HCT116 (cell line): ENCODE results near the gene APOL3. TPM values are rescaled to one million over a fixed set of nuclear protein-coding genes. Genes with fewer than 3 reads are reported as not detected.

Experiments
- ATAC-seq: fragments of 200-7000 bp; cut with Tn5 transposase; 2 replicates; pipeline ENCODE4 v1.9.1; 2020; ENCODE audit warnings: mild to moderate bottlenecking, moderate library complexity
- Bru-seq: library from RNA; stranded (reverse); fragments of 400-500 nt; gene quantifications from one replicate; lab custom pipeline; 2021; lab: Mats Ljungman, UMichigan
- BruChase-seq, 2 experiments: library from RNA; stranded (reverse); fragments of 400-500 nt; gene quantifications; one replicate each; lab custom pipeline; 2021; lab: Mats Ljungman, UMichigan
- BruUV-seq: library from RNA; stranded (reverse); fragments of 400-500 nt; replicated peaks from 2 replicates; lab custom pipeline; 2021; lab: Mats Ljungman, UMichigan
- CTCF ChIA-PET: fragments of 300-600 bp; sonication (Branson Sonifier 250); formaldehyde crosslinking; loops from one replicate; lab custom pipeline; 2021; ENCODE audit warnings: antibody characterized with exemption; lab: Charles Lee
- POLR2A ChIA-PET: fragments of 300-600, 350-600 bp; sonication (Branson Sonifier 250); formaldehyde crosslinking; loops from one replicate; lab custom pipeline; 2021; ENCODE audit warnings: antibody characterized with exemption; lab: Charles Lee
- RAD21 ChIA-PET, 2 experiments: fragments of 300-600 bp; sonication (Branson Sonifier 250); formaldehyde crosslinking; loops; one replicate each; lab custom pipeline; 2023; ENCODE audit warnings: low total read pairs in 2 of 2; ENCODE audit not compliant: uncharacterized antibody in 2 of 2, unreplicated experiment in 2 of 2, low non-redundant PET in 1 of 2; lab: Charles Lee
- DNase-seq: peaks from one replicate; pipeline ENCODE4 v3.0.0-alpha.2; 2010; ENCODE audit warnings: low read depth, low spot score
- H2AFZ ChIP-seq: fragments of 200-600 bp; shearing (Covaris generic), sonication (generic); 2 replicates; pipeline ENCODE4 v1.6.1; 2017; ENCODE audit warnings: low read depth, mixed run types, mixed read lengths, antibody characterized with exemption, low read length; ENCODE audit not compliant: poor library complexity, severe bottlenecking
- H3K27ac ChIP-seq: 2 replicates; pipeline ENCODE4 v1.5.1; 2012; ENCODE audit warnings: low read depth, low read length
- H3K27me3 ChIP-seq: fragments of 200-600 bp; sonication (generic); 2 replicates; pipeline ENCODE4 v1.6.1; 2016; ENCODE audit warnings: mixed run types, low read length, mixed read lengths; ENCODE audit not compliant: insufficient read depth
- H3K36me3 ChIP-seq, 2 experiments: fragments of 200-500 bp in 1 of 2; fragments of 200-600 bp in 1 of 2; sonication (Bioruptor generic) in 1 of 2; sonication (generic) in 1 of 2; 2 replicates each; pipeline versions ENCODE4 v1.5.1 to v1.6.1; 2014 to 2016; ENCODE audit warnings: low read length in 2 of 2, inconsistent platforms in 1 of 2, mixed read lengths in 1 of 2, mixed run types in 1 of 2; ENCODE audit not compliant: insufficient read depth in 2 of 2, control insufficient read depth in 1 of 2
- H3K4me1 ChIP-seq, 2 experiments: fragments of 200-600 bp in 1 of 2; sonication (generic) in 1 of 2; 2 replicates each; pipeline versions ENCODE4 v1.5.1 to v1.6.1; 2012 to 2017; ENCODE audit warnings: low read length in 2 of 2, inconsistent platforms in 1 of 2, mild to moderate bottlenecking in 1 of 2, mixed read lengths in 1 of 2, mixed run types in 1 of 2, moderate library complexity in 1 of 2; ENCODE audit not compliant: insufficient read depth in 2 of 2, control insufficient read depth in 1 of 2
- H3K4me2 ChIP-seq: fragments of 200-600 bp; sonication (generic); 2 replicates; pipeline ENCODE4 v1.6.1; 2017; ENCODE audit warnings: mixed run types, low read length, mixed read lengths
- H3K4me3 ChIP-seq, 2 experiments: fragments of 200-600 bp in 1 of 2; sonication (generic) in 1 of 2; replicated peaks in 1 of 2; 2 replicates each; pipeline ENCODE4 v1.5.1; 2011 to 2016; ENCODE audit warnings: low read length in 2 of 2, control low read depth in 1 of 2, low read depth in 1 of 2, mild to moderate bottlenecking in 1 of 2, mixed read lengths in 1 of 2, mixed run types in 1 of 2
- H3K79me2 ChIP-seq: fragments of 200-600 bp; sonication (generic); 2 replicates; pipeline ENCODE4 v1.6.1; 2017; ENCODE audit warnings: mild to moderate bottlenecking, mixed run types, low read length, moderate library complexity, mixed read lengths; ENCODE audit not compliant: insufficient read depth
- H3K9ac ChIP-seq: fragments of 200-600 bp; sonication (generic); 2 replicates; pipeline ENCODE4 v1.6.1; 2016; ENCODE audit warnings: low read length, mixed read lengths
- H3K9me2 ChIP-seq: fragments of 200-600 bp; sonication (generic), shearing (Covaris generic); 2 replicates; pipeline ENCODE4 v1.6.1; 2017; ENCODE audit warnings: mixed run types, mild to moderate bottlenecking, moderate library complexity; ENCODE audit not compliant: insufficient read depth
- H3K9me3 ChIP-seq, 2 experiments: fragments of 200-500 bp in 1 of 2; fragments of 200-600 bp in 1 of 2; sonication (Bioruptor generic) in 1 of 2; sonication (generic) in 1 of 2; 2 replicates each; pipeline ENCODE4 v1.6.1; 2014 to 2017; ENCODE audit warnings: low read length in 2 of 2, mixed read lengths in 2 of 2, inconsistent platforms in 1 of 2, low read depth in 1 of 2, mild to moderate bottlenecking in 1 of 2, mixed run types in 1 of 2, moderate library complexity in 1 of 2; ENCODE audit not compliant: control insufficient read depth in 1 of 2, insufficient read depth in 1 of 2
- H4K20me1 ChIP-seq: fragments of 200-600 bp; sonication (generic), shearing (Covaris generic); 2 replicates; pipeline ENCODE4 v1.6.1; 2017; ENCODE audit warnings: mixed run types, mild to moderate bottlenecking, moderate library complexity; ENCODE audit not compliant: insufficient read depth
- ATF3 ChIP-seq: IDR thresholded peaks from 2 replicates; pipeline ENCODE4 v1.6.1; 2012
- CTCF ChIP-seq, 3 experiments: fragments of 200-600 bp in 1 of 3; sonication (generic) in 1 of 3; IDR thresholded peaks in 2 of 3; conservative IDR thresholded peaks in 1 of 3; 2 replicates each; pipeline ENCODE4 v1.5.1; 2012 to 2017; ENCODE audit warnings: low read depth in 2 of 3, low read length in 2 of 3, antibody characterized with exemption in 1 of 3, borderline replicate concordance in 1 of 3, control low read depth in 1 of 3, mild to moderate bottlenecking in 1 of 3, mixed read lengths in 1 of 3, mixed run types in 1 of 3, moderate library complexity in 1 of 3; ENCODE audit not compliant: insufficient read depth in 1 of 3
- EGR1 ChIP-seq: IDR thresholded peaks from 2 replicates; pipeline ENCODE4 v1.6.1; 2012; ENCODE audit warnings: low read depth
- ELF1 ChIP-seq: IDR thresholded peaks from 2 replicates; pipeline ENCODE4 v1.6.1; 2012; ENCODE audit warnings: low read depth, borderline replicate concordance
- EZH2 ChIP-seq: fragments of 200-600 bp; sonication (generic); IDR thresholded peaks from 2 replicates; pipeline ENCODE4 v1.6.1; 2017; ENCODE audit warnings: antibody characterized with exemption, mixed run types
- JUND ChIP-seq: IDR thresholded peaks from 2 replicates; pipeline ENCODE4 v1.6.1; 2012
- MAX ChIP-seq: IDR thresholded peaks from 2 replicates; pipeline ENCODE4 v1.6.1; 2012
- POLR2A ChIP-seq: IDR thresholded peaks from 2 replicates; pipeline ENCODE4 v1.7.0; 2011; ENCODE audit warnings: borderline replicate concordance; ENCODE audit not compliant: insufficient read depth, insufficient read length; ENCODE audit errors: extremely low read depth
- POLR2AphosphoS5 ChIP-seq: IDR thresholded peaks from 2 replicates; pipeline ENCODE4 v1.6.1; 2011; ENCODE audit warnings: mild to moderate bottlenecking, low read depth, low read length, moderate library complexity
- SIN3A ChIP-seq: IDR thresholded peaks from 2 replicates; pipeline ENCODE4 v1.6.1; 2012; ENCODE audit warnings: low read depth
- TCF7L2 ChIP-seq: IDR thresholded peaks from 2 replicates; pipeline ENCODE4 v1.7.0; 2011; ENCODE audit warnings: borderline replicate concordance, inconsistent platforms; ENCODE audit not compliant: insufficient read depth, insufficient read length; ENCODE audit errors: extremely low read depth
- ZNF274 ChIP-seq: fragments of 200-500 bp; sonication (Bioruptor generic); IDR thresholded peaks from 2 replicates; pipeline ENCODE4 v1.6.1; 2014; ENCODE audit warnings: mild to moderate bottlenecking, low read depth, low read length, inconsistent platforms
- intact Hi-C: fragments of 100-400 bp; cut with micrococcal nuclease; formaldehyde crosslinking; loops from 2 replicates; pipeline ENCODE4 v1.10.0; 2022
- long read RNA-seq: library from polyadenylated mRNA; unstranded; transcript quantifications from one replicate; pipeline ENCODE4 v2.0.0, GENCODE V29; 2021; ENCODE audit not compliant: unreplicated experiment
- polyA plus RNA-seq: library from polyadenylated mRNA; unstranded; fragments of >200 nt; gene quantifications from 2 replicates; pipeline ENCODE4 v1.2.1, GENCODE V29; 2012; ENCODE audit warnings: missing spikeins
- total RNA-seq: library from RNA; stranded (reverse); gene quantifications from one replicate; pipeline ENCODE4 v1.2.1, GENCODE V29; 2021; ENCODE audit not compliant: unreplicated experiment
- TF ChIP-seq, protein P1 (sequence below): IDR thresholded peaks from 2 replicates; pipeline ENCODE4 v1.6.1; 2011; ENCODE audit warnings: mild to moderate bottlenecking, low read length, moderate library complexity; ENCODE audit not compliant: insufficient replicate concordance; ENCODE audit errors: extremely low read depth

The APOL3 gene, protein sequence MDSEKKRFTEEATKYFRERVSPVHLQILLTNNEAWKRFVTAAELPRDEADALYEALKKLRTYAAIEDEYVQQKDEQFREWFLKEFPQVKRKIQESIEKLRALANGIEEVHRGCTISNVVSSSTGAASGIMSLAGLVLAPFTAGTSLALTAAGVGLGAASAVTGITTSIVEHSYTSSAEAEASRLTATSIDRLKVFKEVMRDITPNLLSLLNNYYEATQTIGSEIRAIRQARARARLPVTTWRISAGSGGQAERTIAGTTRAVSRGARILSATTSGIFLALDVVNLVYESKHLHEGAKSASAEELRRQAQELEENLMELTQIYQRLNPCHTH
- 0.49 TPM for total RNA-seq
- polyA plus RNA-seq: 0.07 TPM in 1 of 2 replicates, not detected in the other
- Bru-seq, nascent RNA: percentile 6 among the genes with signal in this experiment
- percentile 6 among the genes with signal in this experiment for BruChase-seq, experiment 1, labeled RNA remaining after a 6-hour chase
- BruChase-seq, experiment 2, labeled RNA remaining after a 2-hour chase: percentile 4 among the genes with signal in this experiment
- long read RNA-seq: 0 reads

- no peaks in the 10 kb centered on the region for H3K9me2 ChIP-seq
- ATAC-seq: no peak
- BruUV-seq: no TSS peak
- H4K20me1 ChIP-seq: no peaks in the 10 kb centered on the region
- intact Hi-C loops: no loop called here
- H3K9me3 ChIP-seq: no peaks in the 10 kb centered on the region
- H3K27me3 ChIP-seq: peaks cover 4% of the 10 kb centered on the region; the same call in 1 of the 2 replicates
- POLR2A ChIA-PET: no interaction called here
- no peaks in the 10 kb centered on the region for H3K79me2 ChIP-seq
- no peak for DNase-seq
- H3K4me1 ChIP-seq: peaks cover 0 to 3% of the 10 kb centered on the region in 2 experiments; a peak in 1 of 4 replicates
- TF ChIP-seq JUND (no peak), ZNF274 (no peak), TCF7L2 (no peak), EZH2 (no peak), ELF1 (no peak), ATF3 (no peak), POLR2A (no peak), POLR2AphosphoS5 (no peak), MAX (no peak), EGR1 (no peak), SIN3A (no peak), CTCF (IDR thresholded peaks at IDR 0.05 in 2 of 3, conservative IDR thresholded peaks at IDR 0.05 in 1 of 3; ENCODE audit: borderline replicate concordance in 1 of 3, insufficient read depth in 1 of 3, low read depth in 2 of 3, low read length in 2 of 3) (no peak)
- TF ChIP-seq, protein P1, sequence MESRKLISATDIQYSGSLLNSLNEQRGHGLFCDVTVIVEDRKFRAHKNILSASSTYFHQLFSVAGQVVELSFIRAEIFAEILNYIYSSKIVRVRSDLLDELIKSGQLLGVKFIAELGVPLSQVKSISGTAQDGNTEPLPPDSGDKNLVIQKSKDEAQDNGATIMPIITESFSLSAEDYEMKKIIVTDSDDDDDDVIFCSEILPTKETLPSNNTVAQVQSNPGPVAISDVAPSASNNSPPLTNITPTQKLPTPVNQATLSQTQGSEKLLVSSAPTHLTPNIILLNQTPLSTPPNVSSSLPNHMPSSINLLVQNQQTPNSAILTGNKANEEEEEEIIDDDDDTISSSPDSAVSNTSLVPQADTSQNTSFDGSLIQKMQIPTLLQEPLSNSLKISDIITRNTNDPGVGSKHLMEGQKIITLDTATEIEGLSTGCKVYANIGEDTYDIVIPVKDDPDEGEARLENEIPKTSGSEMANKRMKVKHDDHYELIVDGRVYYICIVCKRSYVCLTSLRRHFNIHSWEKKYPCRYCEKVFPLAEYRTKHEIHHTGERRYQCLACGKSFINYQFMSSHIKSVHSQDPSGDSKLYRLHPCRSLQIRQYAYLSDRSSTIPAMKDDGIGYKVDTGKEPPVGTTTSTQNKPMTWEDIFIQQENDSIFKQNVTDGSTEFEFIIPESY: no peak
- no peaks in the 10 kb centered on the region for H3K36me3 ChIP-seq
- no peak within 1 kb of the TSS for H3K4me2 ChIP-seq
- H3K4me3 ChIP-seq: no peak within 1 kb of the TSS
- no peak within 1 kb of the TSS for H3K9ac ChIP-seq
- RAD21 ChIA-PET: interaction anchor here in 1 of 2 experiments (0.5 kb wide), 1 partner anchor 965 kb away, joined by 5 read pairs; no protein-coding TSS in a partner anchor
- no peak within 1 kb of the TSS for H3K27ac ChIP-seq
- CTCF ChIA-PET: no interaction called here
- no peak within 1 kb of the TSS for H2AFZ ChIP-seq
Measured at GRCh38 chr22:36160499-36160942, at the start of gene APOL3. TSS of gene APOL3 (minus strand) at chr22:36160755. CDS start at chr22:36149055, 11,700 bp downstream.
